GM18519 (cell line): ENCODE results near the gene SLA2.
"Not testable (repeated sequence)": the region's sequence is repeated elsewhere in the genome, so short reads cannot be mapped to it uniquely, and the experiment has no call there.

Source experiments
- ATAC-seq: cut with Tn5 transposase; IDR thresholded peaks from one replicate; pipeline ENCODE4 v1.9.1; 2021; ENCODE audit warnings: mild to moderate bottlenecking, moderate library complexity; ENCODE audit not compliant: unreplicated experiment, low FRiP score

The SLA2 gene

GRCh38 chr20:36646678-36647077 is 682 bp upstream of the SLA2 start:
- no peak for ATAC-seq

DNA sequence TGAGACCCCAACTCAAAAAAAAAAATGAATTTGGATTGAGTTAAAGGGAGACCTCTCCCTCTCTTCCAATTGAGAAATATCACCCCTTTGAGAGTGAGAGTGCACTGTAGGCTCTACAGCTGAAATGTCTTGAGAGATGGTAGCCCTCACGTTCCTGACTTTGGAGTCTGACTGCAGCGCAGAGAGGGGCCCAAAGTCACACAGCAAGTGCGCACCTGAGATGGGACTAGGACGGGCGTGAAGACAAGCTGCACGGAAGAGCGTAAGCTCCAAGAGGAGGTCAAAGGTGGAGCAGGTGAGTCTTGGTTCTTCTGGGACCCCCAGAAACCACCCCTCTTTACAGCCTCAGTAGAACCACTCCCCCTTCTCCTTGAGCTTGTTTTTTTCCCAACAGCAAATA is 643 bp downstream of the SLA2 start:
- ATAC-seq: no peak

DNA sequence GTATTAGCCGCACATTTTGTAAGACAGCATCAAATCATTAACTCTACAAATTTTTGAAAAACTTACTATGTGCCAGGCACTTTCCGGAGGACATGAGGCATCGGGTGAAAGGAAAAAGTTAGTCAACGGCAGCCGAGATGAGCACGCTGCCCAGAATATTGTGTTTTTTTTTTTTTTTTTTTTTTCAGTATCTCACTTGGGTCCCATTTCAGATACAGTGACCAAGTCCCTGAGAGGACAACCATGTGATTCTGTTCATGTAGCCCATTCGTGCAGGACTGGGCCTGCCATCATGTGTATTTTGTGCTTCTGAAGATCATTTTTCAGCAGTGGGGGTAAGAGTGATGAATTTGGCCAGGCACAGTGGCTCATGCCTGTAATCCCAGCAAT is 1.3 kb downstream of the SLA2 start:
- no peak for ATAC-seq

DNA sequence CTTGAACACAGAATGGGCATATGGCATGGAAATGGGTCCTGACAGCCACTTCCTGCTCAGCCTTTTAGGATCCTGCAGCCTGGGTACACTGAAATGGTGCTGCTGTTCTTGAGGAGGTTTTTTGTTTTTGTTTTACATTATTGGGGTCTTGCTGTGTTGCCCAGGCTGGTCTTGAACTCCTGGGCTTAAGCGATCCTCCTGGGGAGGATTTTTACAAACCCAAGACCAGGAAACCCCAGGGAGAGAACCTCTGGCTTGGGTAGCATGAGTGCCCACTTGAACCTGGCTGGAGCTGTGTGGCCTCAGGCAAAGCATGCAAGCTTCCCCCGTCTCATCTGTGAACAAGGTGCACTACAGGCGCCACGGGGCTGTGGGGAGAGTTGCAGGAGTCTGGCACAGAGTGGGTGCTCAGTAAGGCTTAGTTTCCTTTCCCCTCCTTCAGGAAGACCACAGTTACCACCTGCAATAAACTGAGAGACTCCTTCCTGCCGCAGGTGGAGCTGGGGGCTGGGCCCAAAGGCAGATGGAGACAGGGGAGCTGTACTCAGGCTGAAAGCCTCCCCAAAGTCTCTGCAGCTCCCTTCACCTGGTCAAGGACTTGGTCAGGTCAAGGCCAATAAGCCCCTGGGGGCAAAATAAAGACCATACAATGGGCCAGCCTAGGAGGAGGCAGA is 1.8 kb downstream of the SLA2 start:
- ATAC-seq: no peak

DNA sequence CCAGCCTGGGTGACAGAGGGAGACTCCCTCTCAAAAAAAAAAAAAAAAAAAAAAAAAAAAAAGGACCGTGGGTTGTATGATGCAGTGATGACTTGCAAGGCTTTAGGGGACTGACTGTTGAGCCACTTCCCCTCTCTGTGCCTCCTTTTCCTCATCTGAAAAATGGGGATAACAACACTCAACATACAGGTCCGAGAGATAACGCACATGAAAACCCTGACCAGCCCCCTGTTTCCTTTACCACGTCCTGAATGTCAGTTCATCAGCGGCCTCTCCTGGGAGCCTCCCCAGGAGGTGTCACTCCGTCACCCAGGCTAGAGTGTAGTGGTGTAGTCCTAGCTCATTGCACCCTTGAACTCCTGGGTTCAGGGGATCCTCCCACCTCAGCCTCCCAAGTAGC is 3.9 kb downstream of the SLA2 start:
- ATAC-seq: no peak

DNA sequence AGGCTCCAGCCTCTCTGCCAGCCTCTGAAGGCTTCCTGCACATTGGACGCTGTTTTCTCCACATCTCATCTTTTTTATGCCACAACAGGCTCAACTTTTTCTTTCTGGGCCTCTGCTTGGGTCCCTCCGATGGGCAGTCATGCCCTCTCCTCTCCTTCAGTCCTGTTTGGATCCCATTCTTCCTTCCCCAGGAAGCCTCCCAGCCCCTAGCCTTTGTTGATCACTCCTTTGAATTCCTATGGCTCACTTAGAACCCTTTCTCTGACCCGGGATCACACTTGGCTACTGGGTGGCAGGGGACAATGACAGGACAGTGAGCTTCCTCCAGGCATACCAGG is 4.5 kb downstream of the SLA2 start:
- ATAC-seq: no peak

GRCh38 chr20:36638876-36639400 is 7.1 kb downstream of the SLA2 start:
- not testable (repeated sequence) for ATAC-seq

DNA sequence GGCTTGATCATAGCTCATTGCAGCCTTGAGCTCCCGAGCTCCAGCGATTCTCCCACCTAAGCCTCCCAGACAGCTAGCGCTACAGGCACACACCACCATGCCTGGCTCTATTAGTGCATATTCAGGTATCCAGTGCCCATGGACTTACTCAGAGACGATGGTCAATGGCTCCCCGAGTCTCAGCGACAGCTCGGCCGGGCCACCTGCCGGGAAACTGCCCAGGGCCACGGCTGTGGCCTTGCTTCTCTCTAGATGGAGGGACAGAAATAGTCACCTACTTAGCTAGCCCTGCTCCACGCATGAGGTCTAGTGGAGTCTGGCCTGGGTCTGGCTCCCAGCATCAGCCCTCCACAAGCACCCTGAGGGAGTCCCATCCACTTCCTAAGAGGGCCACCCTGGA is 11.7 kb downstream of the SLA2 start:
- ATAC-seq: no peak

DNA sequence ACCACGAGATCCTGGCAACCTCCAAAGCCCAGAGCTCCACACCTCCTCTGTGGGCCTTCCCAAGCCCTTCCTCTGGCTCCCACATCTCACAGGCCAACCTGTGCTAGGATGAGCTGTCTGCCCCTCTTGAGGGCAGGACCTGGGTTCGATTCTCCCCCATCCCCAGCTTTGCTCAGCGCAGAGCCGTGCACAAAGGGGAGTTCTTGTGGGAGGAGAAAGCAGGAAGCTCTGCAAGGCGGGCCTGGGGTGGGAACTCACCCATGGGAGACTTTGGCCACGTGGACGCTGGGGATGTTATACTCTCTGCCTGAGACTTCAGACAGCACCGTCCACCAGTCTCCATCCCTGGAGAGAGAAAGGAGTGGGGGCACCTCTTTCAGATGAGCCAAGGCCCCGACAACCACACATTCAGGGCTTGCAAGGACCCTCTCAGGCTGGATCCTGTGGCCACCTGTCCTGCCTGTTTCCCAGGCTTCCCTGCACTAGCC is 12.7 kb downstream of the SLA2 start:
- no peak for ATAC-seq

- no peak for ATAC-seq
Observed at GRCh38 chr20:36632487-36633284, 13.3 kb downstream of the SLA2 start.

- ATAC-seq: no peak
Observed at GRCh38 chr20:36632147-36632486, 13.9 kb downstream of the SLA2 start.

- no peak for ATAC-seq
Observed at GRCh38 chr20:36631646-36632045, 14.3 kb downstream of the SLA2 start.

DNA sequence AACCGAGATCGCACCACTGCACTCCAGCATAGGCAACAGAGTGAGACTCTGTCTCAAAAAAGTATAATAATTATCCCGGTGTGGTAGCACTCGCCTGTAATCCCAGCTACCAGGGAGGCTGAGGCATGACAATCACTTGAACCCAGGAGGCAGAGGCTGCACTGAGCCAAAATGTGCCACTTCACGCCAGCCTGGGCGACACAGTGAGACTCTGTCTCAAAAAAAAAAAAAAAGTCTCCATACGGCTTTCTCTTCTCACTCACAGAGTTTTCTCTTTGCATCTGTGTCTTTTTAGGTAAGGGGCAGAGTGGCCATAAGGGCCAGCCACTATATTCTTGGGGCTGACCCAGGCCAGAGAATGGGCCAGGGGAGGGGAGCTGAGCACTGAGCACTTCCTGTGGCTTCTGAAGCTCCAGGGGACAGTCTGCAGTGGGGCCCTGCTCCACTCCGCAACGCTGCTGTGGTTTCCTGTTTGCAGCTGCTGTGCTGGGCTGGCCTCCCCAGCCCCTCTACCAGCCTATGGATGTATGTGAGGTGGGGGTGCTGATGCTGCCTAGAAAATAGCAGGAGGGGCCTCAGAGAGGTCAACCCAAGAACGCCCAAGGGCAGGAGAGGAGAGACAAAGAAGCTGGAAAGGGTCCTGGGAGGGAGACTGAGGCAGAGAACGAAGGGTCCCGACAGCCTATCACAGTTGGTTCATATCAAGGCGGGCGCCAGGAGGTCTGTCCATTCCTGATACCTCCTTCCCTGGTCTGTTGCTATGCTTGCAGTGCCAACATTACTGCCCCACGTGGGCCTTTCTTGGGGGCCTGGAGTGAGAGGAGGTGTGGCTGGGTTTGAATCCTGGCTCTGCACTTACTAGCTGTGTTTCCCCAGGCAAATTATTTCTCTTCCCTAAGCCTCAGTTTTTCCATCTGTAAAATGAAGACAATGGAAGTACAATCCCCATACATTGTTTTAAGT is 16.0 kb downstream of the SLA2 start:
- no peak for ATAC-seq

- ATAC-seq: no peak
Observed at GRCh38 chr20:36628076-36628475, 17.9 kb downstream of the SLA2 start.

DNA sequence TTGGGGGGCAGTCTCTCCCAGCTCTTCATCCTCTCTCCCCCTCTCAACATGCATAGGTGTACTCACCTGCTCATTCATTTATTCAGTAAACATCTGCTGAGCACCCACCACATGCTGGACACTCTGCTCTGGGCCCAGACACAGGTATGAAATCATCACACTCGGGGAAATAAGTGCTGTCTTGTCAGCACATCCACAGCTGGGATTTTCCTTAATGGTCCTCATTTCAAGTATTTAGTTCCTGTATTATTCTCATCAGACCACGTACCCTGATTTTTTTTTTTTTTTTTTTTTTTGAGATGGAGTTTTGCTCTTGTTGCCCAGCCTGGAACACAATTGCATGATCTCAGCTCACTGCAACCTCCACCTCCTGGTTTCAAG is 21.1 kb downstream of the SLA2 start:
- ATAC-seq: no peak

- no peak for ATAC-seq
Observed at GRCh38 chr20:36624068-36624943, 21.7 kb downstream of the SLA2 start.

GRCh38 chr20:36623444-36623843 is 22.6 kb downstream of the SLA2 start:
- ATAC-seq: no peak

DNA sequence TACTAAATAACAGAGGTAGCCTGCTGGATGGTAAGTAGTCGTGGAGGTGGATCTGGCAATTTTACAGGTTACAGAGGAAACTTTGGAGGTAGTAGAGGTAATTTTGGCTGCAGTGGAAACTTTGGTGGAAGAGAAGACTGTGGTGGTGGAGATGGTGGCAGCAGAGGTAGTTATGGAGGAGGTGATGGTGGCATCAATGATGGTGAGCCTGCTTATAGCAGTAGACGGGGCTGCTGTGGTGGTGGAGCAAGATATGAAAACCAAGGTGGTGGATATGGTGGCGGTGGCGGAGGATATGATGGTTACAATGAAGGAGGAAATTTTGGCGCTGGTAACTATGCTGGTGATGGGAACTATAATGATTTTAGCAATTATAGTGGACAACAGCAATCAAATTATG is 25.1 kb downstream of the SLA2 start:
- no peak for ATAC-seq

DNA sequence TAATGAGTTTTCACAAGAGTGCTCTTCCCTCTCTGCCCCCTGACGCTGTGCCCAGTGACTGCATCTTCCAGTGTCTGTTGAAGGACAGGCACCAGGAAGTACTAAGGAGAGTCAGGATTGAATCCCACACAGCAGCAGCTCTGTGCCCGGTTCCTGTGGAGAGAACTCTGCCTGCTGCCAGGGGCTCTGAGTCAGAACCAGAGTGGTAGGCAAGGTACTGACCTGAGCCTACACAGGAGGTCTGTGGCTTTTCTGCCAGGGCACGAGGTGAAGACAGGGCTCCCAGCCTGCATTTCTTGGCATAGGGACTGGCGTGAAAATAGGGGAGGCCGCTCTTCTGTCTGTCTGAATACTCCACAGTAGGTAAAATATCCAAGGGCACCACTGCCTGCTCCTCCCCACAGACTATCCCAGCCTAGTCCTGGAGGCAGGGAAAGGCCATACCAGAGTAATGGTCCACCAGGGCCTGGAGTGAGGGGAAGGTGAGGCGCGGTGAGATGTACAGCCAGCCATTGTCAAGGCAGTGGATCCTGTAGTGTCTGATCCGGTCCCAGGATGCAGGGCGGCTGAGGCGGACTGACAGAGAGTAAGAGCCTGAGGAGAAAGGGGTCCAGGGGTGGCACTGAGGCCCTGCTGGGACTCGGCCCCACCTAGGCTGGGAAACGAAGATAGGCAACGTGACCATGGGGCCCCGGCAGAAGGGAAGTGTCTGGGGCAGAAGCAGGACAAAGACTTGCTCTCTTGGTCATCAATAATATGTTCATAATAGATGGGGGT is 31.0 kb downstream of the SLA2 start:
- ATAC-seq: no peak
